NOMO-1 (cell line): ENCODE data around the gene CASS4.
"Not testable (repeated sequence)": the region's sequence is repeated elsewhere in the genome, so short reads cannot be mapped to it uniquely, and the experiment has no call there.

Experiments used
- DNase-seq, 2 experiments: peaks; one replicate each; lab custom pipeline; 2025; ENCODE audit not compliant: unreplicated experiment in 2 of 2; lab: John Stamatoyannopoulos, UW

Gene CASS4

DNA sequence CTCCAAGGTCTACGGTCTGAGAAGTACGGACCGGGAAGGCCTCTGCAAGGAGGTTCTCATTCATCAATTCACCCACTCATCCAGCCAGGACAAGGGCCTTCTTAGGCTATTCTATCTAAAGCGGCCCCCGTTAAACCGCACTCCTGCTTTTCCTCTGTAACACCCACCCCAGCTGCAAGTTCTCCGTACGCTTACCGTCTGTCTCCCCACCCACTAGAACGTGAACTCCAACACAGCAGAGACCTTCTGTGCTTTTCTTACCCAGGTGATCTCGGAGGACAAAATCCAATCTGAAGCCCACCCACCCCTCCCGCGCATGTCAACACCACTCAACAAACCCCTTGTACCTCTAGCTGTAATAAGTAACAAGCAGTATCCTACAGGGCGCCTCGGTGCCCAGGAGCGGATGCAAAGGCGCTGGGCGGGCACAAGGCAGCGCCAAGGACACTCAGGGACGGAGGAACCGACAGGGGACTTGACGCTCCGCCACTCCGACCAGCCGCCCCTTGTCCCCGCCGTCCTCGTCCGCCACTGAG lies 20.4 kb upstream of the CASS4 start:
- DNase-seq = no peak

DNA sequence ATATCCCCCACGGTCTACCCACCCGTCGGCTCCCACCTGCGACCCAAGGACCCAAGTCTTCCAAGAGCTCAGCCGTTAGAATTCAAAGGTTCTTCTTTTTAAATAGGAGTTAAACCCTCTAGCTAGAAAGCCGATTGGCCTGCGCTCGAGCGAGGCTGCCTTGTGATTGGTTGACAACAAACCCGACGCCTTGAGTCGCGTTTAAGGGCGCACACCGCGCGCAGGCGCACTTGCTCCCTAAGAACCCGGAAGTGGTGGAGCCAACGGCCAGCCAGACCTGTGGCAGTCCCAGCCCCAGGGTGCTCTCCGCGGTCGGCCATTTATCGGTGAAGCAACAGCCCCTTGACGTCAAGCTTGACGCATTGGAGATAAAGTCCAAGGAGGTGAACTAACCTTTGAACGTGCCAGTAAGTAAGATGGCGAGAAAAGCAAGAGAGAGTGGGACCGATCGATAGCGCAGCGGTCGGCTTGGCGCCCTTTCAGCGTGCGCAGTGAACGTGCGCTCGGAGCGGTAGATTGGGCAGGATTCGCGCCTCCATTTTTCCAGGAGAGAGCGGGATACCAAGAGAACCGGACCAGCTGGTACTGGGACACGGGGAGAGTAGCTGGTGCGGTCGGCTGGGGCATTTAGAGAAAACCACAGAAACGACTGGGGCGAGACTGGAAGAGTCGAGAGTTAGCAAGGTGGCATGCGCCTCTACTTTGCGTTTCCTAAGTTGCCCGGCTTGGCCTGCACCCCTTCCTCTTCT lies 19.8 kb upstream of the CASS4 start, which contains the start of the genes AURKA and CSTF1:
AURKA (minus strand) TSS at position 84 of the 749 bp plus-strand sequence. CDS start 4,018 bp downstream, outside the sequence.
CSTF1 (plus strand) TSS at position 514 of the 749 bp plus-strand sequence. CDS start 2,908 bp downstream, outside the sequence.
- peak; percentile 96 to 99 for DNase-seq

DNA sequence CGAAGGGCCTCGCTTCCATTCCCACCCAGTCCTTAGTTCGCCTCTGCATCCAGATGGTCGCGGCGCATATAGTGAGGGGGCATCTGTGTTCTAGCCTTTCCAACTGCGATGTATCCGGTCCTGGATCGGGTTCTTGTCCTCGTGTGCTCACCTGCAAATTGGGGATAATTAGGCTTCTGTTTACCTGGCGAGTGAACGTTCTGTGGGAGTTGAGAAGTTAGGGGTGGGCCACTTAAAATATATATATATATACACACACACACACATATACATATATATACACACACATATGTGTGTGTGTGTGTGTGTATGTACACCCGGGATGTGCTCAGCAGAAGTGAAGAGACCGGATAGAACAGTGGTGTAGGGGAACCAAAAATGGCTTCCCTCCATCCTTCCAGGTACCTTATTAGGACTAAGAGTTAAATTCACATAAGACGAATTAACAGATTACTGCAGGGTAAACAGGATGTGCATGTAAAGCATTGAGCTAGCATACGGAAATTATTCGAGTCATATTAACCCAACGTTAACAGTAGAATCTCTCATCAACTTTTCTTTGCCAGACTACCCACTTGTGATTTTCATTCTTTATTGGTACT lies 19.1 kb upstream of the CASS4 start:
- peak in 1 of 2 experiments; percentile 39 for DNase-seq

DNA sequence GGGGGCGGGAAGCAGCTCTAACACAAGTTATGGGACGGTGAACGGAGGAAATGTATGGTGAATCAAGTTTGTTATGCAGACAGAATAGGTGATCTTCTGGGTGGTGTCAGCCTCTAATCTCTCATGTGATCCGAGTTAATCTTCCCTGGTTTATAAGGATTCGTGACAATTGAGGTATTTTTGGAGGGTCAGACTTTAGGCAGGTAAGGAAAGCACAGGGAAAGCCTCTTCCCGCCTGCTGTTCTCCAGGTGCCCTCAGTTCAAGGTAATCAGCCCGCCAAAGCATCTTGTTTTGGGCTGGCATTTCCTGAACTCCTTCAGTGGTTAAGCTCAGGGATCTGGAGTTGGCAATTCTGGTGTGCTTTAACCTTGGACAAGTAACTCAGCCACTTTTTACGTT lies 18.4 kb upstream of the CASS4 start:
- DNase-seq = no peak

DNA sequence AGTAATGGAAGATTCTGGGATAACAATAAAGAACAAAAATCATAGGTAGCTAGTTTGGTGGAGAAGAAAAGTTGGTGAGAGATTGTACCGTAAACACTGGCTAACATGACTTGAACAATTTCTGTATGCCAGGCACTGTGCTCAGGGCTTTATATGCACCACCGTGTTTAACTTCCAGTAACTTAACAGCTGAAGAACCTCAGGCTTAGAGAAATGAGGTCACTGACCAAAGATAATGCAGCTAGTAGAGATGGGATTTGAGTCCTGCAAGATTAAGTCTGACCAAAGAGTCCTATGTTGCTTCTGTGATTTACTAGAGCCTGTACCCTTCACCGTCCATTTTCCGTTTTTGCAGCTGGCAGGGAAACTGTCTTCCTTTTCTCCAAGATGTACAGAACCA lies 16.9 kb upstream of the CASS4 start:
- DNase-seq = no peak

DNA sequence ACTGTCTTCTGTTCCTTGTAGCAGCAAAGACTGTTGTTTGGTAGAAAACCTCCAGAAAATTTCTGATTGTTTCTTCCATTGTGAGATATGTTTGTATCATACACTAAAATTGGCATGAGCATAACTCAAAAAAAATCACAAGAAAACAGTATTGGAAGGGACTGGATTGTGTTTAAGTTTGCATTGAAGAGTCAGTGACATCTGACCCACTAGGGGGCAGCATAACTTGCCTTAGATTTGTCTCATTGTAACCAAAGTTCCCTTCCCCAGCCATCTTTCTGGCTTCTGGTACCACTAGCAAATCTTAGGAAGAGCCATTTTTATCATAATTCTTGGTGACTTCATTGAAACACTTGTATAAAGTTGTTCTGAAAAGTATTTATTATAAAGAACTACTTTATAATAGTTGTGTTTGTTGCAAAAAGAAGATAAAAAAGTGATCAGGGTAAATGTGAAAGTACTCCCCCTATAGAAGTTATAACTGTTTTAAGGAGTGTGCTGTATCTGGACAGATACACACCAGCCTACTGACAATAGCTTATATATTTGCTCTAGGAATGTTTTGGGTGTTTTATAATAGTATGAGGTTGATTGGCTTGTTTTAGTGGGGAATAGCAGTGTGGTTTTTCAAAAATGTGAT lies 11.9 kb upstream of the CASS4 start:
- peak; percentile 13 to 62 for DNase-seq

DNA sequence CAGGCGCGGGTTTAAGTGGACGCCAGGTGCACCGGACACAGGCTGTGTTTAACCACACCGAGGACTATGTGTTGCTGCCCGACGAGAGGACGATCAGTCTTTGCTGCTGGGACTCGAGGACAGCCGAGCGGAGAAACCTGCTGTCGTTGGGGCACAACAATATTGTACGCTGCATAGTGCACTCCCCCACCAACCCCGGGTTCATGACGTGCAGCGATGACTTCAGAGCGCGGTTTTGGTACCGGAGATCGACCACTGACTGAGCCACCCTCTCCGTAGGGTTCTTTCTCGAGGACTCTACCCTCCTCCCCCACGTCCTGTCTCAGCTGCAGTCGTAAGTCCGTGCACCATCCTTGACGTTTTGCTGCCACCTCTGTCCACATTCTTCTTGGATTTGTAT lies 8.6 kb upstream of the CASS4 start:
- DNase-seq = no peak

DNA sequence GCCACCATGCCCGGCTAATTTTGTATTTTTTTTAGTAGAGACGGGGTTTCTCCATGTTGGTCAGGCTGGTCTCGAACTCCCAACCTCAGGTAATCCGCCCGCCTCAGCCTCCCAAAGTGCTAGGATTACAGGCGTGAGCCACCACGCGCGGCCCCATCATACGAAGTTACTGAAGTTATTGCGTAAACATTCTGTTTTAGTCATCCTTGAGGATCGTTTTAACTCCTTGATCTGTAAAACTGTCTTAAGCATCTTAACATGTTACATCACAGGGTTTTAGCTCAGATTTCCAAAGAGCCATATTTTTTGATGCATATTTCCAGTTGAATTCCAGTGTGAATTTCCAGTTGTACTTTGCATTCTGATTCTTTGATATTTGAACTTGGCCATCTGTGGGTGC lies 6.7 kb upstream of the CASS4 start:
- DNase-seq = not testable (repeated sequence)

DNA sequence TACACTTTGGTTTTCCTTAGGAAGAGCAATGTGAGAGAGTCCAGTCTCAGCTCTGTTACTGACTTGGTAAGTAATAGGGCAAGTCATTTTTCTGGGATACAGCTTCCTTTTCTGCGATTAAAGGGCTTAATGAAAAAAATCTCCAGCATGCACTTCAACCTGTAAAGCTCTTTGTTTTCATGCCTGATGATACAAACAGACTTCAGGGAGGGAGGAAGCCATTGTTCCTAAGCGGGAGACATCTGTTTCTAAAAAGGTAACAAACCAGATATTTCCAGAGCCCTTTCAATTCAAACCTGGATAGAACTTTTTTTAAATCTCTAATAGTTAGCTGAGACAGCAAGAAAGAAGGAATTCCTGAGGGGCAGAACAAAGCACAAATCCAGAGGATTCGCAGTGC lies 5.2 kb upstream of the CASS4 start:
- no peak for DNase-seq

DNA sequence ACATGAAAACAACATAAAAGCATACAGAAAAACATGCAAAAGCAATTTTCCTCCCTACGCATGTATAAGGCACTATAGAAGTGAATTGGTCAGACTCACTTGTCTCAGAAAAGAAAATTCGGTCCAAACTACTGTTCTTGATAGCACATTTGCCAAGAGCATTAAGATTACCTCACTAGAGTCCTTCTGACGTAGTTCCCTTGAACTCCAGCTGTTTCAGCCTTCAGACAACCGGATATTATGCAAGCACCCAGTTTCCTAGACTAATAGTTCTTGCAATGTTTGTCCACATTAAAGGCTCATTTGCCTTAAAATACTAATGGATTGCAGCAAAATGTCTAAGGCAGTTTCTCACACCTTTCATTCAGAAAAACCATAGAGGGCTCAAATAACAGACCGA lies 2.5 kb upstream of the CASS4 start:
- peak; percentile 40 to 89 for DNase-seq

DNA sequence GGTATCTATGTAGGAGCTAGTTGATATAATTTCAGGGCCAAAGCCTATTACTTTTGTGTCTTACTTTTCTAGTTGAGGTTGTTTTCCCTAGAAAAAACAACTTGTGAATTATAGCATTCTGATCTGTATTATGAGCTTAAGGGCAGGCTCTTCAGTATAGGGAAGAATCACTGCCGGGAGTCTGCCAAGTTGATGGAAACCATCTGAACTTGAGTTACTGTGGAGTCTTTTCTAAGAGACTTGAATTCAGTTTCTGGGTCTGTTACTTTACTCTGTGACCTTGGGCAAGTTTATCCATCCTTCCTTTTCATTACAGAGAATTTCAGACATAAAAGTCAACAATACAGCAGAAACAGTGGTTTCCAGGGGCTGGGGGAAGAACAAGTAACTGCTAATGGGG lies 2.1 kb upstream of the CASS4 start:
- DNase-seq = no peak

DNA sequence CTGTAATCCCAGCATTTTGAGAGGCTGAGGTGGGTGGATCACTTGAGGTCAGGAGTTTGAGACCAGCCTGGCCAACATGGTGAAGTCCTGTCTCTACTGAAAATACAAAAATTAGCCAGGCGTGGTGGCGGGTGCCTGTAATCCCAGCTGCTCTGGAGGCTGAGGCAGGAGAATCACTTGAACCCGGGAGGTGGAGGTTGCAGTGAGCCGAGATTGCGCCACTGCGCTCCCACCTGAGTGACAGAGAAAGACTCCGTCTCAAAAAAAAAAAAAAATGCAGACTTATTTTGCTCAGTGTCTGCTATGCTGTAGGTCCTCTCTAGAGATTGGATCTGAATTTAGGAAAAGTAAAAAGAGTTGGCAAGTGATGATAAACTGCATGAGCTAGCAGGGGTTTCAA lies 773 bp upstream of the CASS4 start:
- DNase-seq = not testable (repeated sequence)

DNA sequence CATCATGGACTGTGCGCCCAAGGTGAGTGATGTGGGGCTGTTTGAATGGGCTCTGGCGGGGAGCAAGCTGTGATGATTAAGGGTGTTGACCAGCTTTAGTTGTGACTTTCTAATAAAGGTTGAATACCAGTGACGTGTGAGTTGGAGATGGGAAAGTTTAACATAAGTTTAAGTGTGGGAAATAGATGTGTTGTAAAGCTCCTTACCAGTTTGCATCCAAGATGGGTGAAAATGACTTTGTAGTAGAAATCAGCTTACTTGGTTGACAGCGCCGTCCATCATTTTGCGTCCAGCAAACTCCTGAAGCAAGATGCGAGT lies 372 bp downstream of the CASS4 start:
- DNase-seq = no peak

DNA sequence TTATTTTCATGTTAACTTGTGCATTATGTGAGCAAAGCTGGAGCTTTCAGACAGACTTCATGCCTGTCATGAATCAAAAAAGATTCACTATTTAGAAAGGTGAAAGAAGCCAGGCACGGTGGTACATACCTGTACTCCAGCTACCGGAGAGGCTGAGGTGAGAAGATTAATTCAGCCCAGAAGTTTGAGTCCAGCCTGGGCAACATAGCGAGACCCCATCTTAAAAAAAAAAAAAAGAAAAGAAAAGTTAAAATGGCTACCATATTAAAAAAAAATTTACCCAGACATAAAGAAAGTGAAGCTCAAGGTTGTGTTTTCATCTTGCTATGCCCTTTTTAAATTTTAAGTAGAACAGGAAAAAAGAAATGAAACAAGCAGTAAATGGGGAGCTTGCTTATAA lies 889 bp downstream of the CASS4 start:
- DNase-seq = no peak

DNA sequence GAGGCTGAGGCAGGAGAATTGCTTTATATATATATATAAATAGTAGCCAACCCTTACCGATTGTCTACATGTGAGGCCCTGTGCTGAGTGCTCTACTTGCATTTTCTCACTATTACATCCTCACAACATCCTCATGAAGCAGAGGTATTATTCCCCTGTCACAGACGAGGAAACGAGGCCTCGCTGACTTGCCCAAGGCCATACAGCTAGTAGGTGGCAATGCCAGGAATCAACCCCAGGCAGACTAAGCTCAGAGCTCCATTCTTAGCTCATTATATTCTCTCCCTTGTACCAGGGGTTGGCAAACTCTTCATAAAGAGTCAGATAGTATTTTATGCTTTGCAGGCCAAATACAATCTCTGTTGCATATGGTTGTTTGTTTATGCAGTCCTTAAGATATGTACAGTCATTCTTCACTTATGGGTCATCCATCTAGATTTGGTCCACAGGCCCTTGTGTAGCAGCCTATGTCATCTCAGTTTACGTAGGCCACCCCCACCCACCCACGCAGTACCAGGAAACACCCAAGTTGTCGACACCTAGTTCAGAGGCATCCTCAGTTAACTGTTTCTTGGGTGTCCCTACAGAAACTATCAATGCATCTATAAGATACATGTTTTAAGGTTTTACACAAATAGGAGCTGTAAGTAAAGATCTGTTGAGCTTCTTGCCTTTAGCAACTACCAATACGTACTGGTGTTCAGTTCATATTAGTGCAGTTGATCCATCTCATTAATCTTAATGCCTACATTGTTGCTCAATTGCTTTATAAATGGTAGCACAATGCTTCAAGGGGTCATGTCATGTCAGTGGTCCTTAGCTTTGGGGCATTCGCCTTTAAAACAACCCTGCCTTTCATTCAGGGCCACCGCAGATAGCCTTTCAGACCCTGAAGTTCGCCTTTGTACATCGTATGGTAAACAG lies 3.0 kb downstream of the CASS4 start:
- DNase-seq = no peak

DNA sequence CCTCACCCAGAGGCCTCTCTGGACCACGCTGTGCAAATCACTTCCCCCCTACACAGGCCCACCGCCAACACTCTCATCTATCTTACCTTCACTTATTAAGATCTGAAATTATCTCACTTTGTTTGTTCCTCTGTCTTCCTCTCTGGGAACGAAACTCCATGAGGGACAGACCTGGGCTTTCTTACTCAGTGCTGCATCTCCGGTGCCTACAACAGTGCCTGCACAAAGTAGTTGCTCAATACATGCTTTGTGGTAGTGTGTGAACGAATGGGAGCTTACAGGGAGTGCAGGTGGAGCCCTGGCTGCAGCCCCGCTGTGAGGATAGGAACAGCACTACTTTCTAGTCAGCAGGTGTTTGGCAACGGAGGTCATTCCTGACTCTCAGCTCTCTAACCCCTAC lies 5.3 kb downstream of the CASS4 start:
- no peak for DNase-seq

DNA sequence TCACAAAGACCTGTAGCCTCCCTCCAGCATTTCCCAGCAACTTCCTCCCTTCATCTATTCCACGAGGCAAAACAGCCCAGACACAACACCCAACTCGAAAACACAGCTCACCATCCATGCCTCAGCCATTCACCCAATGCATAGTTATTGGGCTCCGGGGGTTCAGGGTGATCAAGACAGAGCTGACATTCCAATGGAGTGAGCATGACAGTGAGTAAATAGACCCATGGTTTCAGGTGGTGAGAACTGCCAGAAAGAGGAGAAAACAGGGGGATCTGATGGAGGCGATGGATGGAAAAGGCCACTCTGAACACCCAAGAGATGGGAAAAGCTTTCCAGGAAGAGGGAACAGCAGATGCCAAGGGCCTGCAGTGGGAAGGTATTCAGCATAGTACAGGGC lies 5.9 kb downstream of the CASS4 start:
- DNase-seq = no peak

DNA sequence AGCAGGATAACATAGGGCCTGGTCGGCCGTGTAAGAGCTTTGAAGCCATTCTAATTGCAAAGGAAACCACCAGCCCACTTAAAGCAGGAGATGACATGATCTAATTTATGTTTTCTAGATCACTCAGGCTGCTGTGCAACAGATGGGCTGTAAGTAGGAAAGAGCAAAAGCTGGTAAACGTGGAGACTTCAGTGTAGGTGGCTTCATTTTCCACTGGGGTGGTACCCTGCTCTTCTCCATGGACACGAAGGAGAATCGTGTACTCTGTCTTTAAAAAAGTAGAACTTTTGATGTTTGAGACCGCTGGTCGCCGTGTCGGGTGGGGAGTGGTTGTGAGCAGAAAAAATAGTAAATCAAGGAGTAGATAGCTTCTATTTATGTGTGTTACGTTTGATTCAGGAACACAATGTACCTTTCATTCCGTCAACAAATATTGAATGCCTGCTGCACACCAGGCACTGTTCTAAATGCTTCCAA lies 6.4 kb downstream of the CASS4 start:
- DNase-seq = peak; percentile 34 to 57

DNA sequence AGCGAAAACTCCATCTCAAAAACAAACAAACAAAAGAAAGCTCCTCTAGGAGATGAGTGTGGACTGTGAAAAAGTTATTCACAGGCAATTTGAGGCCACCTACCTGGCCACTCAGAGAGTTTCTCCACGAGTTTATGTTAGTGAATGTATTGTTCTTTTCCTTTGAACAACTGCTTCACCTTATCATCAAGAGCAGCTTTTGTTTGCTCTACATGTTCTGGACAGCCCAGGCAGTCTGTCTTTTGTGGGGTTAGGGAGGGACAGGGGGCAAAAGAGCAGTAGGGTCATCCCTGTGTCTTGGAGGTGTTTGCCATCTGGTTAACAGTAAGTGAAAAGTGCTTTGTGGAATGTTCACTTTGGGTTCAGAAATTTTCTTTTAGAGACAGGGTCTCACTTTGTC lies 8.0 kb downstream of the CASS4 start:
- no peak for DNase-seq

DNA sequence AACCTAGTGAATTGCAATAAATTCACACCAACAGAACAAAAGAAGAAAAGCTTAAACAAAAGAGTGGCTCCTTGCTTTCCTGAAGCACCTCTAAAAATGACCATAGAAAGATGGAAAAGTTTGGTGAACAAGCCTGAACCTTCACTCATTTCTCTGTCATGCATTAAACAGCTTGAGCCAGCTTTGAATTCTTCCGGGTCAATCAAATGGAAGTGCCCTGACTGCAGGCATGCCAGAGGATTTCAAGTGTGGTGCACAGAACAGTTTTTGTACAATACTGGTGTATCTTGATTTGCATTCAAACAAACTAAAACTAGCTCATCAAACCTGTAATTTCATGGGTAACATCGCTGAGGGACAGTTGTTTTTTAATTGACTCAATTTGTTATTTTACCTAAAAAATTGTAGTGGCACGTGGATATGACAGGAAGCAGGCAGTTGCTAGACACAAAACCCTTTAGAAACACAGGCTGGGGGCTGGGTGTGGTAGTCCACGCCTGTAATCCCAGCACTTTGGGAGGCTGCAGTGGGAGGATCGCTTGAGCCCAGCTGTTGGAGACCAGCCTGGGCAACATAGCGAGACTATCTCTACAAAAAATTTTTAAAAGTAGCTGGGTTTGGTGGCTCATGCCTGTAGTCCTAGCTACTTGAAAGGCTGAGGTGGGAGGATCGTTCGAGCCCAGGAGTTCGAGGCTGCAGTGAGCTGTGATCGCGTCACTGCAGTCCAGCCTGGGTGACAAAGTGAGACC lies 9.1 kb downstream of the CASS4 start:
- no peak for DNase-seq
